Stimulated activated CD4-positive, alpha-beta T cell treated with anti-CD3 and anti-CD28 coated beads, Interleukin-15, amount 100 ng/mL, for 1 hour (primary cell): Measurements from ENCODE around the gene KIF18B.
A peak's percentile ranks its signal among the peaks of the same experiment; 100 is the strongest.
"Not testable (repeated sequence)": the region's sequence is repeated elsewhere in the genome, so short reads cannot be mapped to it uniquely, and the experiment has no call there.

ENCODE experiments used
- DNase-seq, 2 donors: peaks; one replicate each; pipeline ENCODE4 v3.0.0-alpha.2; 2020; ENCODE audit warnings: low read depth in 1 of 2, low spot score in 1 of 2

The KIF18B gene

GRCh38 chr17:44969144-44969780 lies 21.7 kb upstream of the KIF18B start:
- no peak for DNase-seq

- DNase-seq: peak; percentile 71 to 88
These were observed 20.9 kb upstream of the KIF18B start, which contains the start of gene C1QL1 for GRCh38 chr17:44968225-44969143. TSS of gene C1QL1 (minus strand) at chr17:44968303. CDS start at chr17:44968048, 255 bp downstream.

GRCh38 chr17:44967907-44968224 lies 20.3 kb upstream of the KIF18B start:
- DNase-seq: no peak

DNA sequence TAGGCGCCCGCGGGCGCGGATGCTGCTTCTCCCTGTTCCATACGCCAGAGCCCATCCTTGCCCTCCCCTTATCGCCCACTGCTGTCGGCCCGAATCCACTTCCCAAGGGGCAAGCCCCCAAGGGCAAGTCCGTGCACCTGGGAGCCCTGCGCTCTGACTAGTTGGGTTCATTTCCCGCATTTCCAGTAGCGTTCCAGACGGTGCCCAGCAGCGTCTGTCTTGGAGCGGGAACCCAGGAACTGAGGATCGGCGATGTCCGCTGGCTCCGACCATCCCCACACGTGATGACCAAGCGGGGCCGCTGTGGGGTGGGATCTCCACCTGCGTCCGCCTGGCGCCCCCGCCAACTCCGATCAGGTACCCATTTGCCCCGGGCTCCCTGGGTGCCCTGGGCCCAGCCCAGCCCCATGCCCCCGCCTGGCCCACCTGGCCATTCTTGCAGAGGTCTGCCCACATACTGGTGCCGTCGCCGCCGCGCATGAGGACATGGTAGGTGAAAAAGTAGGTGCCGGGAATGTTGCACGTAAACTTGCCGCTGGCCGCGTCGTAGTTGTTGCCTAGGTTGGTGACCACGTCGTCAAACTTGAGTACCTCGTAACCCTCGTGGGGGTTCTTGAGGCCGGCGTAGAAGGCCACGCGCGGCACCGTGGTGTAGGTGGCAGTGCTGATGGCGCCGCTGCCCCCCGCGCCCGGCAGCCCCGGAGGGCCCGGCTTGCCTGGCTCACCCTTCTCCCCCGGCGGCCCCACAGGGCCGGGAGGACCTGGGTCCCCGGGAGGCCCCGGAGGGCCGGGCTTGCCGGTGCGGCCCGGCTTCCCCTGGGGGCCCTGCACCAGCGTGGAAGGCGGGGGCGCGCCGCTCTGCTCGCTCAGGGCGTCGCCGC lies 19.7 kb upstream of the KIF18B start:
- no peak for DNase-seq

- no peak for DNase-seq
These were observed 18.9 kb upstream of the KIF18B start for GRCh38 chr17:44966348-44967025.

- DNase-seq: no peak
These were observed 18.1 kb upstream of the KIF18B start for GRCh38 chr17:44965481-44966234.

- no peak for DNase-seq
These were observed 14.4 kb upstream of the KIF18B start for GRCh38 chr17:44961921-44962350.

DNA sequence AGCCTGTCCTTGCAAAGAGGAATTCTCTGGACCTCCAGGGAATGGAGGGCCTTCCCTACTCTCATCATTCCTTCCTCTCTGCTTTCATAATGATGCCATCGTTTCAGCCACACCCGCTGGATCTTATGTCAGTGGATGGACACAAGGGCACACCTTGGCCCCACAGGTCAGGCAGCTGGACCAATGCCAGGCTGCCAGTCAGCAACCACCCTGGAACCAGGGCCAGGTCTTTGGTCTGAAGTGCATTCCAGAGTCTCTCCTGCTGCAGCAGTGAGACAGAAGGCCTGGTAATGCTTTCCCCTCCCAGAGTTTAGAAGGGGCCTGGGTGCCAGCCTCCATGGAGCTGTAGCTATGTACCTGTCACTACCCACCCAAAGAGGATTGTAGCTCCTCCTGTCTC lies 13.1 kb upstream of the KIF18B start:
- no peak for DNase-seq

DNA sequence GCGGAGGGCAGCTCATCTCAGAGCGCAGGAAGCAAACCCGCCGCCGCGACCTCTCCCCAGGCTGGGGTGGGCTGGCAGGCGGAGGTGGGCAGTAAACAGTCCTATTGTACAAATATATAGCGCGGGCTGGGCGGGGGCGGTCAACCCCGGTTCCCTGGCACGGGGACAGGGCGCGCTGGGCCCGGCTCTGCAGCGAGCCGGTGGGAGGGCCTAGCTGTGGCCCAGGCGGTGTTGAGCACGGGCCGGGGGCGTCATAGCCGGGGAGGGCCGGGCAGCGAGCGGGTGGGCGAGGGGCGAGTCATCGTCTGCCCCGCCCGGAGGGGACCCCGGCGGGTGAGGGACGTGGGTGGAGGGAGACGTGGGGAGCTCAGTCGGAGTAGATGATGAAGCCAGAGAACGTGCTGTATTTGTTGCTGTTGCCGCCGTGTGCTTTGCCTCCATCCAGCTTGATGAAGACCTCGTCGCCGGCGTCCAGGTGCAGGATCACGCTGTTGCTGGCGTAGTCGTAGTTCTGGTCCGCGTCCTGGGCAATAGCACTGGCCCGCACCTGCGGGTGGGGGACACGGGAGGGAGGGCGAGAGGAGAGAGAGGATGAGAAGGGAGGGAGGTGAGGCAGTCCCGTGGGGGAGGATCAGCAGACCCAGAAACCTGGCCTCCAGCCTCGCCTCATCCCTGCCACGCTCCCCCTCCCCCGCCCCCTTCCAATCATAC lies 12.4 kb upstream of the KIF18B start:
- DNase-seq: no peak

DNA sequence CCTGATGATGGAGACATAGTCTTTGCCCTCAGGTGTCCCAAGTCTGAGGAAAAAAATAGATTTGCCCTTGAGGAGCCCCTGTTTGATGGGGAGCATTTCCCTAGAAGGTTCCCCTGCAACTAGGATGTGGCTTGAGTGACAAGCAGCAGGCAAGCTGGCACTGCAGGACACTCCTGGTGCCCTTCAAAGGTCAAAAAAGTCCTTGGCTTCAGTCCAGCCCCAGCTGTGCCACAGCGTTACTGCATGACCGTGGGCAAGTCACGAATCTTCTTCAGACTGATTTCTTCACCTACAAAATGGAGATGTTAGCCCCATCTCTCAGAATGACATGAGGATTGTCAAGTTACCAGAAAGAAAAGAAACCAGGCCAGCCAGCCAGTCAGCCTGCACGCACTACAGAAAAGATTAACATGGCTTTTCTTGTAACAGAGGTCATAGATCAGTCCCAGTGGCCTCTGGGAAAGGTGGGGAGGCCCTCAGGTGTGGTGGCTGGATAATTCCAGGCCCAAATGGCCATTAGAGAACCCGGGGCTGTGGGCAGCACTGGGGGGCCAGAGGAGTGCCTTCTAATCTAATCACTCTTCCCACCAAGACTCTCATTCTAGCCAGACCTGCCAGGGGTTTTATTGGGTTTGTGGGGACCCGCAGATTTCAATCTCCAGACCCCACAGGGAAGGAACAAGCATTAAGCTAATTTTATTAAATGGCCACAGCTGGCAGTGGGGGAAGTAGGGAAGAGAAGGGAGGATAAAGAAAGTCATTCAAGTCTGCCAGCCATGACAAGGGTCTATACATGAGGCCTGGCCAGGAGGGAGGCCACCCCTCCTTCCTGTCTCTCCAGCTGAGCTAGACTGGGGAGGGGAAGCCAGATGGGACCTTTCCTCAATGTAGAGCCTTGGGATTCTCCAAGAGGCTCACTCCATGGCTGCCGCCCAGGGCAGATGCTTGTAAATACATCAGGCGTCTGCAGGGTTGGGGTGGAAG lies 9.7 kb upstream of the KIF18B start:
- DNase-seq: no peak

GRCh38 chr17:44955674-44956425 lies 8.3 kb upstream of the KIF18B start:
- DNase-seq: no peak

- DNase-seq: no peak
These were observed 5.4 kb upstream of the KIF18B start for GRCh38 chr17:44952946-44953475.

GRCh38 chr17:44948315-44948795 lies 782 bp upstream of the KIF18B start:
- DNase-seq: no peak

GRCh38 chr17:44945652-44946051 lies 1.9 kb downstream of the KIF18B start:
- not testable (repeated sequence) for DNase-seq

- DNase-seq: no peak
These were observed 5.1 kb downstream of the KIF18B start for GRCh38 chr17:44942456-44942855.

DNA sequence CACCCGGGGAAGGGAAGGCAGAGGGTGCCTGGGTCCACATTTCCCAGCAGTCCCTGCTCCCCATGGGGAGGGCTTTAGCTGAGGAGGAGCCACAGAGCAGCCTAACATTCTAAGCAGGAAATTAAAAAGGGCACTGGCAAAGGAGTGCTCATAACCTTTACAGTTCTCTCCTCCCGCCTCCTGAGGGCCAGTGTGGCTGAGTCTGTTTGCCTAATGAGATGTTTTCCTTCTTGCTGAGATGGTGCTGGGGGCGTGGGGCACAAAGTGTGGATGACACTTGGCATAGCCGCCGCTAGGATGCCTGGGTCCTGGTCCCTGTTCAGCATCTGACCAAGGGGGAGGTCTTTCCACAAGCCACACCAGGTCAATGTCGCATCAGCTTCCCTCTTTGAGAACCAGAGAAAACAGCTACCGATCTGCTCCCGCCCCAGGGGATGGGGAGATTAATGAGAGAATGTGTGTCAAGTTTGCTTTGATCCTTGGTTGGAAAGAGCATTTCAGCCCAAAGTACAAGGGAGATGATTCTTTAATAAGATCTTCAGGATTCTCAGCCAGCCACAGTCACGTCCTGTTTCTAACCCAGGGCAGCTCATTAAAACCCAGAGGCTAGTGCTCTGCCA lies 5.8 kb downstream of the KIF18B start:
- no peak for DNase-seq

GRCh38 chr17:44940768-44941167 lies 6.8 kb downstream of the KIF18B start:
- DNase-seq: no peak
